K562 (cell line): Measurements from ENCODE around the gene CLK4. TPM values are rescaled to one million over a fixed set of nuclear protein-coding genes. Genes with fewer than 3 reads are reported as not detected.
A peak's percentile ranks its signal among the peaks of the same experiment; 100 is the strongest.

Experiments
- DIDO1 ChIP-seq: fragments of 450-650 bp; IDR thresholded peaks from 2 replicates; pipeline ENCODE4 v1.6.1; 2016; ENCODE audit warnings: low read depth, missing biosample characterization, missing genetic modification characterization
- HNRNPUL1 ChIP-seq: fragments of 200-400 bp; formaldehyde crosslinking; IDR thresholded peaks from 2 replicates; pipeline ENCODE4 v1.6.1; 2017; ENCODE audit warnings: low read length
- L3MBTL2 ChIP-seq: fragments of 450-650 bp; IDR thresholded peaks from 2 replicates; pipeline ENCODE4 v1.6.1; 2016; ENCODE audit warnings: mild to moderate bottlenecking, moderate library complexity
- MBD2 ChIP-seq: sonication (generic); IDR thresholded peaks from 2 replicates; pipeline ENCODE4 v1.6.1; 2016; ENCODE audit warnings: low read depth, borderline replicate concordance
- MLX ChIP-seq, 2 experiments: fragments of 450-650 bp in 1 of 2; sonication (generic) in 1 of 2; formaldehyde crosslinking; conservative IDR thresholded peaks; 2 replicates each; pipeline versions ENCODE4 v1.4.0 to v1.8.1; 2020 to 2022; ENCODE audit warnings: mild to moderate bottlenecking in 1 of 2, missing genetic modification reagents in 1 of 2
- NEUROD1 ChIP-seq: fragments of 150-350 bp; IDR thresholded peaks from 2 replicates; pipeline ENCODE4 v1.6.1; 2014; ENCODE audit warnings: borderline replicate concordance, low read length, low read depth; ENCODE audit not compliant: partially characterized antibody
- POLR2B ChIP-seq: fragments of 450-650 bp; IDR thresholded peaks from 2 replicates; pipeline ENCODE4 v1.6.1; 2018; ENCODE audit warnings: low read depth; ENCODE audit not compliant: partially characterized antibody
- REST ChIP-seq, 2 experiments: fragments of 450-650 bp; formaldehyde crosslinking in 1 of 2; IDR thresholded peaks; 2 replicates each; pipeline versions ENCODE4 v1.4.0 to v1.6.1; 2014 to 2020; ENCODE audit warnings: mild to moderate bottlenecking in 2 of 2, borderline replicate concordance in 1 of 2, low read depth in 1 of 2
- TAF1 ChIP-seq: IDR thresholded peaks from 2 replicates; pipeline ENCODE4 v1.6.1; 2011; ENCODE audit warnings: mild to moderate bottlenecking, low read length, moderate library complexity; ENCODE audit not compliant: insufficient read depth, control insufficient read depth, severe bottlenecking; ENCODE audit errors: extremely low read depth
- TAF15 ChIP-seq: fragments of 200-400 bp; formaldehyde crosslinking; IDR thresholded peaks from 2 replicates; pipeline ENCODE4 v1.6.1; 2017; ENCODE audit warnings: mild to moderate bottlenecking, low read depth, low read length, moderate library complexity
- TCF7L2 ChIP-seq: fragments of 150-350 bp; IDR thresholded peaks from 2 replicates; pipeline ENCODE4 v1.6.1; 2016; ENCODE audit warnings: low read depth, mild to moderate bottlenecking, low read length, moderate library complexity
- ZNF436 ChIP-seq: fragments of 250-450, 450-650 bp; sonication (Bioruptor Pico); formaldehyde crosslinking; IDR thresholded peaks from 2 replicates; pipeline ENCODE4 v1.7.0; 2020; ENCODE audit warnings: mild to moderate bottlenecking
- ZNF518B ChIP-seq: fragments of 250-450 bp; sonication (Bioruptor Pico); IDR thresholded peaks from 2 replicates; pipeline ENCODE4 v1.5.0; 2021; ENCODE audit warnings: mild to moderate bottlenecking, moderate library complexity
- ZNF766 ChIP-seq: fragments of 200-800 bp; sonication (Bioruptor generic); conservative IDR thresholded peaks from 2 replicates; pipeline ENCODE4 v1.6.1; 2016; ENCODE audit warnings: missing genetic modification characterization, missing compliant biosample characterization
- polyA plus RNA-seq, 8 experiments: library from polyadenylated mRNA; depleted of rRNA in 4 of 8; stranded (reverse) in 5 of 8; unstranded in 3 of 8; fragments of >200 nt; fragmentation: Nextera tagmentation in 2 of 8; fragmentation: Illumina TruSeq in 1 of 8; extraction: Ambion mirVana in 2 of 8; extraction: Trizol in 1 of 8; gene quantifications; 2 replicates each; pipeline versions ENCODE4 v1.2.1 to v1.2.3, GENCODE V29; 2011 to 2014; ENCODE audit warnings: inconsistent platforms in 1 of 8, missing spikeins in 1 of 8
- total RNA-seq, 7 experiments: library from RNA; depleted of rRNA in 6 of 7; stranded (reverse); fragments of >200 nt in 6 of 7; fragmentation: Illumina TruSeq in 2 of 7; extraction: Trizol in 2 of 7; gene quantifications; 2 replicates each; pipeline versions ENCODE4 v1.2.1 to v1.2.3, GENCODE V29; 2011 to 2021; ENCODE audit warnings: low replicate concordance in 1 of 7

CLK4 gene
- total and polyA plus RNA-seq, 9 of the 15 experiments (the other 6 are each of a cell fraction or from before 2014, with no cell fraction given) = 10.5 to 23.1 (median 13.9) TPM

- TF ChIP-seq ZNF518B (CRISPR knock-in tag) (no peak), HNRNPUL1 (no peak), ZNF766 (CRISPR knock-in tag) (peak; percentile 54; the same call in 1 of the 2 replicates), POLR2B (peak; percentile 93), NEUROD1 (peak; percentile 49), TAF1 (peak; percentile 79), TCF7L2 (no peak), L3MBTL2 (peak; percentile 47), REST (IDR thresholded peaks at IDR 0.05; ENCODE audit: borderline replicate concordance) (peak; percentile 26; the same call in 1 of the 2 replicates), REST (CRISPR knock-in tag; IDR thresholded peaks at IDR 0.05; ENCODE audit: low read depth) (0 out of 2 replicates have a peak, but pooled peaks have one; percentile 50), MBD2 (0 out of 2 replicates have a peak, but pooled peaks have one; percentile 19), DIDO1 (no peak), MLX (CRISPR knock-in tag; conservative IDR thresholded peaks at IDR 0.05) (no peak), ZNF436 (CRISPR knock-in tag) (no peak), TAF15 (no peak)
Measured at GRCh38 chr5:178626484-178627258, at the start of gene CLK4 (continued).
